ENCODE results near the gene RCSD1.

- TF ChIP-seq TAF1 (IDR thresholded peaks at IDR 0.05; ENCODE audit: low read depth) (no peak), TEAD4 (IDR thresholded peaks at IDR 0.05) (no peak), YY1 (IDR thresholded peaks at IDR 0.05; ENCODE audit: low read depth) (no peak), EP300 (IDR thresholded peaks at IDR 0.05; ENCODE audit: borderline replicate concordance) (no peak), REST (IDR thresholded peaks at IDR 0.05; ENCODE audit: low read depth) (no peak), CEBPB (IDR thresholded peaks at IDR 0.05) (no peak)
Measured at GRCh38 chr1:167747988-167748387, 118.0 kb downstream of the RCSD1 start.
